WTC11 (cell line): ENCODE results near the gene NPY2R. TPM values are rescaled to one million over a fixed set of nuclear protein-coding genes. Genes with fewer than 3 reads are reported as not detected.

Experiments
- ATAC-seq: fragments of 200-7000 bp; cut with Tn5 transposase; 2 replicates; pipeline ENCODE4 v1.10.0; 2021; ENCODE audit warnings: mild to moderate bottlenecking, moderate library complexity
- CTCF ChIA-PET: fragments of 300-600 bp; sonication (Branson Sonifier 250); formaldehyde crosslinking; loops from one replicate; lab custom pipeline; 2021; ENCODE audit warnings: antibody characterized with exemption; lab: Charles Lee
- POLR2A ChIA-PET: fragments of 350-600 bp; sonication (Branson Sonifier 250); formaldehyde crosslinking; loops from one replicate; lab custom pipeline; 2021; ENCODE audit warnings: antibody characterized with exemption; lab: Charles Lee
- DNase-seq: peaks from one replicate; pipeline ENCODE4 v3.0.0; 2021; ENCODE audit warnings: low spot score
- H3K27ac Mint-ChIP-seq: 2 replicates; pipeline ENCODE4 v1.8.0; 2021; ENCODE audit warnings: mixed read lengths
- H3K27me3 Mint-ChIP-seq: 2 replicates; pipeline ENCODE4 v1.8.0; 2021; ENCODE audit warnings: low read depth, mild to moderate bottlenecking, moderate library complexity, mixed read lengths
- H3K36me3 Mint-ChIP-seq: 2 replicates; pipeline ENCODE4 v1.8.0; 2021; ENCODE audit warnings: mixed read lengths
- H3K4me1 Mint-ChIP-seq: 2 replicates; pipeline ENCODE4 v1.8.0; 2022; ENCODE audit warnings: mixed read lengths
- H3K4me3 Mint-ChIP-seq: 2 replicates; pipeline ENCODE4 v1.8.0; 2021; ENCODE audit warnings: mild to moderate bottlenecking, moderate library complexity, mixed read lengths
- H3K9me3 Mint-ChIP-seq: 2 replicates; pipeline ENCODE4 v1.8.0; 2021; ENCODE audit warnings: mixed read lengths
- ARID4B ChIP-seq: sonication (generic); formaldehyde crosslinking; IDR thresholded peaks from 2 replicates; pipeline ENCODE4 v1.8.0; 2023; ENCODE audit warnings: missing genetic modification reagents, mild to moderate bottlenecking, borderline replicate concordance
- ATF3 ChIP-seq: sonication (generic); formaldehyde crosslinking; conservative IDR thresholded peaks from 2 replicates; pipeline ENCODE4 v1.8.1; 2022; ENCODE audit warnings: mild to moderate bottlenecking, missing genetic modification reagents
- ERG ChIP-seq: fragments of 250-450 bp; sonication (Bioruptor Pico); IDR thresholded peaks from 2 replicates; pipeline ENCODE4 v1.8.0; 2021; ENCODE audit warnings: mild to moderate bottlenecking
- ETV6 ChIP-seq: sonication (generic); formaldehyde crosslinking; IDR thresholded peaks from 2 replicates; pipeline ENCODE4 v1.8.1; 2022; ENCODE audit warnings: mild to moderate bottlenecking, missing genetic modification reagents
- HMGA2 ChIP-seq: fragments of 250-450 bp; sonication (Bioruptor Pico); IDR thresholded peaks from 2 replicates; pipeline ENCODE4 v1.4.0; 2021; ENCODE audit warnings: mild to moderate bottlenecking, moderate library complexity
- MYBL2 ChIP-seq: sonication (generic); formaldehyde crosslinking; IDR thresholded peaks from 2 replicates; pipeline ENCODE4 v1.8.1; 2023; ENCODE audit warnings: mild to moderate bottlenecking, moderate library complexity, missing genetic modification reagents
- OVOL2 ChIP-seq: fragments of 250-450 bp; sonication (Bioruptor Pico); IDR thresholded peaks from 2 replicates; pipeline ENCODE4 v1.9.0; 2021; ENCODE audit warnings: mild to moderate bottlenecking, borderline replicate concordance
- TCF7 ChIP-seq: sonication (generic); formaldehyde crosslinking; IDR thresholded peaks from 2 replicates; pipeline ENCODE4 v1.8.0; 2022; ENCODE audit warnings: mild to moderate bottlenecking, low read depth, missing genetic modification reagents, moderate library complexity
- USF2 ChIP-seq: sonication (generic); formaldehyde crosslinking; IDR thresholded peaks from 2 replicates; pipeline ENCODE4 v1.8.1; 2023; ENCODE audit warnings: mild to moderate bottlenecking, missing genetic modification reagents, moderate library complexity
- ZNF121 ChIP-seq: sonication (generic); formaldehyde crosslinking; IDR thresholded peaks from 2 replicates; pipeline ENCODE4 v1.8.0; 2023; ENCODE audit warnings: missing genetic modification reagents
- ZNF317 ChIP-seq: sonication (generic); formaldehyde crosslinking; IDR thresholded peaks from 2 replicates; pipeline ENCODE4 v1.8.1; 2023; ENCODE audit warnings: low read depth, mild to moderate bottlenecking, moderate library complexity, missing genetic modification reagents, borderline replicate concordance
- total RNA-seq: library from RNA; stranded (reverse); gene quantifications from 3 replicates; pipeline ENCODE4 v1.2.3, GENCODE V29; 2021
- TF ChIP-seq, protein P1 (sequence below): sonication (generic); formaldehyde crosslinking; IDR thresholded peaks from 2 replicates; pipeline ENCODE4 v1.8.1; 2022; ENCODE audit warnings: missing genetic modification reagents, borderline replicate concordance

NPY2R gene
- total RNA-seq, 1 experiment from 2014 or later: 0.48 TPM

DNA sequence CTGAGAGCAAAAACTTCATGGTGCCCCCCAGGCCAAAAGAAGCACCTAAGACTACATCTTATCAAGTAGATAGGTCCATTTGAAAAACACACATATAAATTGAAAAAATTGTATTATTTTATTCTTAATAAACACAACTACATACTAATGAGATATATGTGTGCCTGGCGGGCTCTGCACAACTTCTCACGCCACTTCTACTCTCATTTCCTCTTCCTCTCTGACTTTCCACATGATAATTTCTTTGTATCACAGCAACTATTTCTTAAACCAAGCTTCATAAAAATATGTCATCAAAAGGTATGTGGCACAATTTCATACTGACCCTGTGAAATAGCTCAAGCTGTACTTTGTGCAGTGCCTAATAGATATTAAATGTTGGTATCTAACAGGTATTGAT, 10.7 kb upstream of the NPY2R start (continued):
- TF ChIP-seq ATF3 (CRISPR knock-in tag) (no peak), TCF7 (CRISPR knock-in tag) (no peak), ZNF317 (CRISPR knock-in tag) (no peak), ERG (CRISPR knock-in tag) (no peak)
- TF ChIP-seq, protein P1, sequence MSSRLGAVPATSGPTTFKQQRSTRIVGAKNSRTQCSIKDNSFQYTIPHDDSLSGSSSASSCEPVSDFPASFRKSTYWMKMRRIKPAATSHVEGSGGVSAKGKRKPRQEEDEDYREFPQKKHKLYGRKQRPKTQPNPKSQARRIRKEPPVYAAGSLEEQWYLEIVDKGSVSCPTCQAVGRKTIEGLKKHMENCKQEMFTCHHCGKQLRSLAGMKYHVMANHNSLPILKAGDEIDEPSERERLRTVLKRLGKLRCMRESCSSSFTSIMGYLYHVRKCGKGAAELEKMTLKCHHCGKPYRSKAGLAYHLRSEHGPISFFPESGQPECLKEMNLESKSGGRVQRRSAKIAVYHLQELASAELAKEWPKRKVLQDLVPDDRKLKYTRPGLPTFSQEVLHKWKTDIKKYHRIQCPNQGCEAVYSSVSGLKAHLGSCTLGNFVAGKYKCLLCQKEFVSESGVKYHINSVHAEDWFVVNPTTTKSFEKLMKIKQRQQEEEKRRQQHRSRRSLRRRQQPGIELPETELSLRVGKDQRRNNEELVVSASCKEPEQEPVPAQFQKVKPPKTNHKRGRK (CRISPR knock-in tag): no peak

GRCh38 chr4:155207534-155208257, 740 bp upstream of the NPY2R start:
- Mint-ChIP-seq H3K4me1 (peaks cover 49% of the 10 kb centered on the region), H3K36me3 (no peaks in the 10 kb centered on the region), H3K9me3 (0 out of 2 replicates have a peak, but pooled peaks cover 1% of the 10 kb centered on the region), H3K27ac (no peak overlapping the region), H3K4me3 (peak overlapping the region; percentile 87), H3K27me3 (peaks cover 48% of the 10 kb centered on the region)
- CTCF ChIA-PET: interaction anchor here (0.7 to 1.4 kb wide), 16 partner anchors 10 to 619 kb away, joined by 3 to 10 read pairs (median 4); partner anchors contain the start of gene MAP9
- peak; percentile 68 for ATAC-seq
- peak; percentile 56 for DNase-seq
- POLR2A ChIA-PET: no interaction called here
- TF ChIP-seq ETV6 (CRISPR knock-in tag): 0 out of 2 replicates have a peak, but pooled peaks have one; percentile 25
- no peak for TF ChIP-seq OVOL2

GRCh38 chr4:155220025-155220424, 11.6 kb downstream of the NPY2R start:
- Mint-ChIP-seq H3K36me3 (no peaks in the 10 kb centered on the region), H3K4me3 (no peak overlapping the region), H3K27me3 (no peaks in the 10 kb centered on the region), H3K27ac (no peak overlapping the region)
- ChIA-PET POLR2A (no interaction called here), CTCF (no interaction called here)
- TF ChIP-seq ZNF121: no peak
- no peak for TF ChIP-seq USF2
- no peak for TF ChIP-seq ARID4B (CRISPR knock-in tag)
- TF ChIP-seq, all 79 proteins: peak for 0
- ATAC-seq (no peak), DNase-seq (no peak)
- H3K4me1 Mint-ChIP-seq: no peaks in the 10 kb centered on the region
- peaks cover 10% of the 10 kb centered on the region; the same call in 1 of the 2 replicates for H3K9me3 Mint-ChIP-seq

GRCh38 chr4:155227131-155227530, 18.7 kb downstream of the NPY2R start:
- TF ChIP-seq MYBL2 (CRISPR knock-in tag) (no peak), HMGA2 (CRISPR knock-in tag) (peak; percentile 48; the same call in 1 of the 2 replicates)

More at GRCh38 chr4:155227131-155227530, 18.7 kb downstream of the NPY2R start:
- Mint-ChIP-seq H3K4me1 (no peaks in the 10 kb centered on the region), H3K27ac (no peak overlapping the region), H3K36me3 (no peaks in the 10 kb centered on the region), H3K9me3 (no peaks in the 10 kb centered on the region), H3K4me3 (no peak overlapping the region), H3K27me3 (no peaks in the 10 kb centered on the region)
- no peak for DNase-seq
- ChIA-PET CTCF (no interaction called here), POLR2A (no interaction called here)
- ATAC-seq: no peak
